HL-60/S4 (cell line): ENCODE measurements around the gene ADORA2B.
"Not testable (repeated sequence)": the region's sequence is repeated elsewhere in the genome, so short reads cannot be mapped to it uniquely, and the experiment has no call there.

Experiments
- in situ Hi-C: fragments of 300-500 bp; cut with MboI; formaldehyde crosslinking; loops from 2 replicates; pipeline ENCODE4 v1.14.3; 2022; ENCODE audit warnings: low sequenced_read_pairs

The ADORA2B gene

GRCh38 chr17:15921640-15922039 is 23.3 kb upstream of the ADORA2B start:
- in situ Hi-C loops = no loop called here

- in situ Hi-C loops = no loop called here
These were observed 22.3 kb upstream of the ADORA2B start for GRCh38 chr17:15922586-15922985.

DNA sequence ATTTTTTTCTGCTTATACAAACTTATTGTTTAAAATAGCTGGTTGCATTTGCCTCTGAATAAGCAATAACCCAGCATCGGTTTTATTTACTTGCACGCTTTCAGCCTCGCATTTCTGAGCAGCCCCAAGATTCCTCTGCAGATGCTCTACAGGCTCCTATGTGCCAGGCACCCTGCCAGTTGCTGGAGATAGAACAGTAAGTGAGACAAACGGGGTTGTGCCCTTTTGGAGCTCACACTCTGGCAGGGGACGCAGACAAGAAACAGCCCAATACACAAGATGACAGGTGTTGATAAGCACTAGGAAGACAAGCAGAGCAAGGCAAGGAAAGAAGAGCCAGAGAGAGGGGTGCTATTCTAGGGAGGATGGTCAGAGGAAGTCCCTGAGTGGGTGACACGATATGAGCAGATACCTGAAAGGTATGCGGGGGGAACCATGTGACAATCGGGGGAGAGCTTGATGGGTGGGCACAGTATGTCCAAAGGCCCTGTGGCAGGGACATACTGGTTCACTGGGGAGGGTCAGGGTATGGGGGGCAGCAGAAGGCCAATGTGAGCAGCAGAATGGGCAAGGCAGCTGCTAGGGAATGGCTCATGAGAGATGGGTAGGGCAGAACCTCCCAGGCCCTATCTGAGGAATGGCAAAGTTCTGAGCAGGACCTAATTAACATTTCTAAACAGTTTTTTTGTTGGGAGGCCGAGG is 18.7 kb upstream of the ADORA2B start:
- in situ Hi-C loops = no loop called here

- in situ Hi-C loops = no loop called here
These were observed 16.6 kb upstream of the ADORA2B start for GRCh38 chr17:15928286-15928785.

DNA sequence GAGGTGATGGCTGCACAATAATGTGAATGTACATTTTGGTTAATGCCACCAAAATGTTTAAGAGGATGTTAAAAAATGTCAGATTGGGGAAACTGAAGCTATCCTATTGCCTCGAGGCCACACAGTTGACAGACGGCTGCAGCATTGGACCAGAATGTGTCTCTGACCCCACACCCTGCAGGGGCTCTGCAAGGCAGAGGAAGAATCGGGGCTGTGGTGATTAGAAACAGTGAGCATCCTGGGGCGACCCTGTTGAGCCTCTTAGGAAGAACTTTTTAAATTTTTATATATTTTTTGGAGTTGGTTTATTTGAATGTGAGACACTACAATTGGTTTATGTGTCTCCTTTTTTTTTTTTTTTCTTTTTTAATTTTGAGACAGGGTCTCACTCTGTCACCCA is 15.0 kb upstream of the ADORA2B start:
- in situ Hi-C loops = no loop called here

DNA sequence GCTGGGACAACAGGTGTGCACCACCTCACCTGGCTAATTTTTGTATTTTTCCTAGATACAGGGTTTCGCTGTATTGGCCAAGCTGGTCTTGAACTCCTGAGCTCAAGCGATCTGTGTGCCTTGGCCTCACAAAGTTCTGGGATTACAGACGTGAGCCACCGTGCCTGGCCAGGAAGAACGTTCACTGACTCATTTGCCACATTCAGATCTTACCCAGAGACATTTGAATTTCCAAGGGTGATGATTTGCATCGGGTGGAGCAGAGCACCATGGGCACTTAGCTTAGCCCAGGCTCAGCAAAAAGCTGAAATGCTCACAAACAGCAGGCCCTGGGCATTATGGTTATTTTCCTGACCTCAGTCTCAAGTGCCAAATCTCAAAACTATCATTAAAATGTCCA is 14.5 kb upstream of the ADORA2B start:
- in situ Hi-C loops = no loop called here

GRCh38 chr17:15931394-15931793 is 13.5 kb upstream of the ADORA2B start:
- in situ Hi-C loops = no loop called here

GRCh38 chr17:15934866-15935265 is 10.1 kb upstream of the ADORA2B start:
- in situ Hi-C loops = no loop called here

DNA sequence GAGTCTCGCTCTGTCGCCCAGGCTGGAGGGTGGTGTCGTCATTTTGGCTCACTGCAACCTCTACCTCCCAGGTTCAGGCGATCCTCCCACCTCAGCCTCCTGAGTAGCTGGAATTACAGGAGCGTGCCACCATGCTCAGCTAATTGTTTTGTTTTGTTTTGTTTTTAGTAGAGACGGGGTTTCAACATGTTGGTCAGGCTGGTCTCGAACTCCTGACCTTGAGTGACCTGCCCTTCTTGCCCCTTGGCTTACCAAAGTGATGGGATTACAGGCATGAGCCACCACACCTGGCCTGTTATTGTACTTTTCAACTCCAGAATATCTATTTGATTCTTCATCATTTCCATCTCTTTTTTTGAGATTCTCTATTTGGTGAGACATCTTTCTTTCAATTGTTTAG is 9.0 kb upstream of the ADORA2B start:
- in situ Hi-C loops = no loop called here

- in situ Hi-C loops = not testable (repeated sequence)
These were observed 8.4 kb upstream of the ADORA2B start for GRCh38 chr17:15936481-15936880.

- in situ Hi-C loops = no loop called here
These were observed 3.1 kb upstream of the ADORA2B start for GRCh38 chr17:15941781-15942180.

- in situ Hi-C loops = no loop called here
These were observed 2.6 kb upstream of the ADORA2B start for GRCh38 chr17:15942207-15942833.

DNA sequence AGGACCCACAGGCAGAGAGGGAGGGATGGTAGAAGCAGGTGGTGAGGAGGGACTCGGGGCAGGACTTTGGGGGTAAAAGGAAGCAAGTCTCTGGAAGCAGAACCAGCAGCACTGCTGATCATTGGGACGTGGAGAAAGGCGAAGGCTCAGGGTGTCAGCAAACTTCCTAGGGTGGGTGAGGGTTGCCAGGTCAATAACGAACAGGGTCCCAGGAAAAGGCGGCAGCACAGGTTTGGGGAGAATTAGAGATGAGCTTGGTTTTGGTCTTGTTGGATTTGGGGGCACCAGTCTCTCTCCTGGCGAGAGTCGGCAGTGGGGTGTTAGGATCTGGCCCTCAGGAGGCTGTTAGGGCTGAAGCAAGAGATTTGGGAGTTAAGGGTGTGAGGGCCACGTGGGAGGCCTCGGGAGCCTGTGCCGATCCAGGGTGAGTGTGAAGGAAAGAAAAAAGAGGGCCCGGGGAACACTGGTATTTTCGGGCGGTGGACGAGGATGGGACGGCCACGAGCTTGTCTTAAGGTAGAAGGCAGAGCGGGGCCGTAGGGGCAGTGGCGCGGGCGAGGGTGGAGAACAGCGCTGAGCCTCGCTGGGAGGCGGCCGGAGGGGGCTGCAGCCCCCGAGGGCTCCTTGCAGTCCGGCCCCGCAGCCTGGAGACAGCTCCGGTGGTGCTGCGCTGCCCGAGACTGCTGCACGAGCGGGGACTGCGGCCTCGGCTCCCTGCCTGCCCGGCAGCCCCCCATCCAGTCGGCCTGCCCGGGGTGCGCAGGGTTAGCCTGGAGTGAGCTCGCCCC is 765 bp upstream of the ADORA2B start:
- in situ Hi-C loops = no loop called here

GRCh38 chr17:15945527-15946191 is 729 bp downstream of the ADORA2B start:
- in situ Hi-C loops = no loop called here

GRCh38 chr17:15946611-15947120 is 1.7 kb downstream of the ADORA2B start:
- in situ Hi-C loops = no loop called here

- in situ Hi-C loops = no loop called here
These were observed 2.3 kb downstream of the ADORA2B start for GRCh38 chr17:15947271-15947670.

DNA sequence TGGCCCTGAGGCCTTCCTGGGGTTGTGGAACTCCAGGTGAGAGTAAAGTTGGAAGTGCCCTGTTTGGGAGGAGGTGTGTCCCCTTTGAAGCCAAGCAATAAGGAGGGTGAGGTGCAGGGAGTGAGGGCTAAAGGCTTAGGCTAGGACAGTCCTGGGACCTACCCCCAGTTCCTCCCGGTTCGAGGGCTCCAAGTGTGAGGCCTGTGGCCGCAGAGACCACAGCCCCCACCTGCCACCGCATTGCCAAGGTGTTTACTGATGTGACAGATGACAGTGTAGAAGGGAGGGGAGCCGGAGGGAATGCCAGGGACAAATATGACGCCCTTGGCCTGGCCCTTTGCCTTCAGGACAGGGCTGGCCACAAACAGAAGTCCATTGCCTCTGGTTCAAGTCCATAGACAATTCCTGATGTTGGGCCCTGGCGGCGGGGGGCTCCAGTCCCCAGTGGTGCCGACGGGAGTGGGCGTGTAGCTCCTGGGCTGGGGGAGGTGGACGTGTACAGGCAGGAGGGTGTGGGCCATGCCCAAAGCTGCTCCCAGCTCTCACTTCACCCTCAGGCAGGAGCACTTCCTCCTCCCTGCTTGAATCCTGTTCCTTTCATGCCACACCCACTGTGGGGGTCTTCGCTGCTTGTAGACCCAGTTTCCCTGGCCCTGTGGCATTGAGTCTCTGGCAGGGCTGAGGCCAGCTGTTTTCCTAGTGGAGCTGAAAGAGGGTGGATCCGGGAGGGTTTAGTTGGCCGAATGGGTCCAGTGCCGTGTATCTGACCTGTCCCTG is 3.2 kb downstream of the ADORA2B start:
- in situ Hi-C loops = no loop called here

- in situ Hi-C loops = no loop called here
These were observed 6.6 kb downstream of the ADORA2B start for GRCh38 chr17:15951368-15952047.

DNA sequence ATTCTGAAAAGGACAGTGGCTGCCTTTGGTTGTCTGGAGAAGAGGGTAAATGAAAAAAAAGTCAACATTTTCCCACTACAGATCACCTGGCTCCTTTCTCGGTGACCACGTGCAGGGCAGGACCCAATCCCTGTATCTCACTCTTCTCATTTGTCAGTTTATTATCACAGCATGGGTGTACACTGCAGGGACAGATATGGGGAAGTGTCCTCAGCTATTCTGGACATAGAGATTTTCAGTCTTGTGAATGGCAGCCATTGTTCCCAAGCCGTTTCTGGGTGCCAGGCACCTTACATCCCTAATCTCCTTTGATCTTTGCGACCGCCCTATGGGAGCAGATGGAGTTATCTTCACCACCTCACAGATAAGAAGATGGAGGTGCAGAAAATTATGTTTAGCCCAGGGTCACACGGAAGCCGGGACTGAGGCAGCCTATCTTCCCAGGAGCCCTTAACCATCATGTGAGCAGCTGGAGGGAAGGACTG is 7.2 kb downstream of the ADORA2B start:
- in situ Hi-C loops = no loop called here
